ENCODE results near the gene GFM1.
"Not testable (repeated sequence)": the region's sequence is repeated elsewhere in the genome, so short reads cannot be mapped to it uniquely, and the experiment has no call there.

The GFM1 gene

GRCh38 chr3:158678687-158679086 lies 34.4 kb downstream of the GFM1 start:
- no peak for DNase-seq (ENCODE audit: low read depth)

DNA sequence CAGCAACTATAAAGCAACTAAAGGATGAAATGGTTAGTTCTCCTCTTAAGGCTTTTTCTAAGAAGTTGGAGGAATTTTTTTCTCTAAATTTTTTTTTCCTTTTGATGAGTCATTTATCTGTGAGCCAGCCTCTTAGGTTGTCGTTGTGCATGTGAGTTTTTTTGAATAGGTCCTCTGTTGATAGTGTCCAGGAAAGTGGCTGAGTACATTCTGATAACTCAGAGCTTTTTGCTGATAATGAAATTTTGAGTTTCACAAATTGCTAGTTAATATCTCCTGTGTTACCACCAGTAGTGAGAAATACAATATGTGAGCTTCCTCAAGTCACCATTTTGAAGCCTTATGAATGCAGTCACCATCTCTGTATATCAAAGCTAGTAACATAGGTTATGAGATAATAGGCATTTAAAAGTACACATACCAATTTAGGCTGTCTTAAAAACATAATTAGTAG lies 35.2 kb downstream of the GFM1 start:
- DNase-seq (ENCODE audit: low read depth) = no peak

DNA sequence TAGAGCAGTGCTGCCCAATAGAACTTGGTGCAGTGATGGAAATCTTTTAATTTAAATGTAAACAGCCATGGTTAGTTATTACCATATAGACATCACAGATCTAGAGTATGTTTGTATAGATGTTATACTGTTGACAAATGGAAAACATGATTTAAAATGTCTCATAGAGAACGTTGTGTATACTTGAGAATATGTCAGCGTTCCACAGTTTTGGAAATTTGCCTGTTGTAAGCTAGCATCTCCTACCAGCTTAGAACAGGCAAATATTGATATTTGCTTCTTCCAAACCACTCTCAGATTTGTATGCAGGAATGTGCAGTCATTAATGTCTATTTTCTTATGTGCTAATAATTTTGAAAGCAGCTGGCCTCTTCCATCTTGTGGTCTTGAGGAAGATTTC lies 36.5 kb downstream of the GFM1 start:
- DNase-seq (ENCODE audit: low read depth) = no peak

DNA sequence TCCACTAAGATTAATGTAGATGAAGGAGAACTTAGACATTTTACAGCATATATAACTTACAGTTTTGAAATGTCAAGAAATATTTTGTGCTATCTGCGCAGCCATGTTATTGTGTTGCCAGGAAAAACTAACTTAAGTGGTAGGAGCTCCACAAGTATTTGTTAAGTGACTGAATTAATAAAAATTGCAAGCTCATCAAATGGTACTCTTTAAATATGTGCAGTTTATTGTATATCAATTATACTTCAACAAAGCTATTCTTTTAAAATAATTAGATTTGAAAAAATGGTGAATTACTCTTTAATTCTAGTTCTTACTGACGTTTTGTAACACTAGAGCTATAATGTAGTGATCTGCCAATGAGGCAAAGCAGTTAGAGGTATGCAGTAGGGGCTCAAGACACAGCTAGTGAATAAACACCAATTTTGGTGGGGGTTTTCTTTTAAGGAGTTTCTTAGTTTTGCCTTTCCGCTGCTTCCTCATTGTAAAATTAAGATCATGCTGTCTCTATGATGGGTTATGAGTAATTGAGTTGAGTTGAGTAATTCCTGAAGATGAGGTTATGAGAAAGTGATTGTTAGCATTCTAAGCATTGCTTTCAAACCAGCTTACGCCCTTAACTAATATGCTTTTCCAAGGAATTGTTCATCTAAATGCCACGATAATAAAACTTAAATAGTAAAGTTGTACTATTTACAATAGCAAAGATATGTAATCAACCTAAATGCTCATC lies 39.1 kb downstream of the GFM1 start:
- no peak for DNase-seq (ENCODE audit: low read depth)

DNA sequence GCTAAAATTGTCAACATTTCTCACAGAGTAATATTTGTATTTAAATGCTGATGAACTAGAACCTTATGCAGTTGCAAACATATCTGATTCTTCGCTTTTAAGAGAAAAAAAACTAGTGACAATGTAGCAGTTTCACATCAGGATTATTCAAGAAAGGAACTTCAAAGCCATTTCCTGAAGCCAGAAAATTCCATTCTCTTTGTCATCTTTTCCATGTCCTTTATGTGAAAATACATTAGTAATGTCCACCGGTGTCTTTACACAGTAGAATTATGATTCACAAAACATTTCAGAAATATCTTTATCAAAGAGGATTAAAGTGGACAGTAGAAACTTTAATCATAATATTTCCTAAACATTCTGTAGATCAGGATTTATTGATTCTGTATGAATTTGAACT lies 40.8 kb downstream of the GFM1 start:
- DNase-seq (ENCODE audit: low read depth) = no peak

DNA sequence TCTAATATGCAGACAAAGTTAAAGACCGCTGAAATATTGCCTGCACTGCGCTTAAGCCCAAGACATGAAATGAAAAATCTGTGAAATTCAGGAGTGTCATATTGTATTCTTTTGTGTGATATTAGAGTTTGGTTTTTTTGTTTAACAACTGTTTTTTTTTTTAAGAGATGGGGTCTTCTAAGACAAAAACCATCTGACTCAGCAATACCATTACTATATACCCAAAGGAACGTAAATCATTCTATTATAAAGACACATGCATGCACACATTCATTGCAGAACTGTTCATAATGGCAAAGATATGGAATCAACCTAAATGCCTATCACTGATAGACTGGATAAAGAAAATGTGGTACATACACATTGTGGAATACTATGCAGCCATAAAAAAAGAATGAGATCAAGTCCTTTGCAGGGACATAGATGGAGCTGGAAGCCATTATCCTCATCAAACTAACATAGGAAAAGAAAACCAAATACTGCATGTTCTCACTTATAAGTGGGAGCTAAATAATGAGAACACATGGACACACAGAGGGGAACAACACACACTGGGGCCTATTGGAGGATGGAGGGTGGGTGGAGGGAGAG lies 49.6 kb downstream of the GFM1 start:
- DNase-seq (ENCODE audit: low read depth) = not testable (repeated sequence)

GRCh38 chr3:158696618-158697017 lies 52.3 kb downstream of the GFM1 start:
- no peak for DNase-seq (ENCODE audit: low read depth)

DNA sequence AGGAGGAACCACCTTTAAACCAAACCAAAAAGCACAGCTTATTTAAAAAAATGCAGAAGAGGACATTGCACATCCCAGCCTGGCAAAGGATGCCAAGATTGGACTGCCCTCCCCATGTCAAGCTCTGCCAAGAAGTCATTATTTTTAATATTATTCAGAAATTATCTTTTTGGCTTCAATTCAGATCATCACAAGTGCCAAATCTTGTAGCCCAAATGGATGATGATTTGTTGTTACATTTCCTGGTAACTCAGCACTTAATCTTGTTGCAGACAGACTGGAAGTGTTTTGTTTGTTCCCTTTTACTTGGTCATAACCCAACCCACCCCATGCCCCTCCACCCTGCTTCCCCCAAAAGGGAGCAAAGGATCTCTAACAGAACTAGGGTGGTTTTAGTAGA lies 56.2 kb downstream of the GFM1 start:
- DNase-seq (ENCODE audit: low read depth) = no peak

- no peak for DNase-seq (ENCODE audit: low read depth)
Measured at GRCh38 chr3:158701420-158702065, 57.2 kb downstream of the GFM1 start.

- DNase-seq (ENCODE audit: low read depth) = no peak
Measured at GRCh38 chr3:158702815-158703481, 58.6 kb downstream of the GFM1 start.

GRCh38 chr3:158703566-158703965 lies 59.2 kb downstream of the GFM1 start:
- DNase-seq (ENCODE audit: low read depth) = no peak

GRCh38 chr3:158709666-158710083 lies 65.3 kb downstream of the GFM1 start:
- no peak for DNase-seq (ENCODE audit: low read depth)

DNA sequence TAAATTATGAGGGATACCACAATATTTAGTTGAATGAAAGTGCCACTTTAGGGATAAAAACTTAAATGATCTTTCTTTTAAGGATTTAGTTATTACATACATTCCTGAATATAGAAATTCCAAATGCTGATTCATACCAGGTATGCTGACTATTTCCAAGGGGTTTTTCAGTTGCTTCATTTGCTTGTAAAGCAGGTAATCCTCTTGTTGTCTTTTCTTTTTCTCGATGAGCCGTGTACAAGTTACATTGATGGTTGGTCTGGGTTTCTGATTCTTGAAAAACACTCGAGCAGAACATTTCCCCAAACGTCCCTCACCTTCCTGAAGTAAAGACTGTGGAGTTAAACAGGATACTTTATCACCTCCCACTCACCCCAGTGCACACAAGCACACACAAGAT lies 66.3 kb downstream of the GFM1 start:
- DNase-seq (ENCODE audit: low read depth) = no peak

GRCh38 chr3:158711886-158712285 lies 67.6 kb downstream of the GFM1 start:
- DNase-seq (ENCODE audit: low read depth) = no peak

- no peak for DNase-seq (ENCODE audit: low read depth)
Measured at GRCh38 chr3:158712443-158712842, 68.1 kb downstream of the GFM1 start.

GRCh38 chr3:158713094-158713499 lies 68.8 kb downstream of the GFM1 start:
- no peak for DNase-seq (ENCODE audit: low read depth)

DNA sequence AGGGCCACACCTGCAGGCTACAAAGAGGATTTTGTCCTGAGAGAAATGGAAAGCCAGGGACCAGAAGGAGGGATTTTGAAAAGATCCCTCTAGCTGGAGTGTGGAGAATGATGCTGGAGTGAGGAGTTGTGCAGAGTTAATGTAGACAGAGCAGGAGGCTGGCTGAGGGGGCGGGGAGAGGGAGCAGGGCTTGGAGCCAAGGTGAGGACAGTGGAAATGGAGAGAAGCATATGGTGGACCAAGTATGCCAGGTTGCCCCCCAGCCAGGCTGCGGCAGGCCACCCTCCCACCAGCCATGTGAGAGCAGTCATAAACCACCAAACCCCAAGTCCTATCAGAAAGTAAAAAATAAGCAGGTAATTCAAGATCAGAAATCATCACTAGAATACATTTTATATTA lies 73.2 kb downstream of the GFM1 start:
- no peak for DNase-seq (ENCODE audit: low read depth)

- no peak for DNase-seq (ENCODE audit: low read depth)
Measured at GRCh38 chr3:158718490-158719170, 74.3 kb downstream of the GFM1 start.

GRCh38 chr3:158722108-158722507 lies 77.8 kb downstream of the GFM1 start:
- DNase-seq (ENCODE audit: low read depth) = no peak

DNA sequence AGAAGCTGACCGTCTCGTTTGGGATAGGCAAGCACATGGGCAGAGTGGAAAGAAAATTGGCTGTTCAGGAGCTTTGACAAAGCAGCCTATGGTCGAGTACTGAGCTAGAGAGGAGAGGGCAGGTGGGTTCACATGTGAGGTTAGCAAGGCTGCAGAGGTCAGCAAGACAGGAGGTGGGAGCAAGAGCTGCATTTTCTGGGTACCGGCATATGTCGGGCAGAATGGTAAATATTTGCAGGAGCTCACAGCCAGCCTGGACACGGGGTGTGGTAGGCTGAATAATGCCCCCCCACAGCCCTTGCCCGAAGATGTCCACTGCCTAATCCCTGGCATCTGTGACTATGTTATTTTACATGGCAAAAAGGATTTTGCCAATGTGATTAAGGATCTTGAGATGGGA lies 79.7 kb downstream of the GFM1 start:
- DNase-seq (ENCODE audit: low read depth) = no peak

GRCh38 chr3:158725348-158726011 lies 81.2 kb downstream of the GFM1 start:
- no peak for DNase-seq (ENCODE audit: low read depth)

Data from stimulated activated CD8-positive, alpha-beta memory T cell treated with anti-CD3 and anti-CD28 coated beads, Interleukin-12 subunit alpha, Interleukin-12 subunit beta, amount 100 ng/mL, for 4 hours (primary cell).